WI38 (cell line): ENCODE data around the gene MACROD2.

Source experiments
- H3K4me3 ChIP-seq: 2 replicates; pipeline ENCODE4 v1.5.1; 2011; ENCODE audit warnings: low read depth, mild to moderate bottlenecking, control low read depth, low read length
- CTCF ChIP-seq: IDR thresholded peaks from 2 replicates; pipeline ENCODE4 v1.5.1; 2012; ENCODE audit warnings: low read depth, mild to moderate bottlenecking, control low read depth, low read length

The MACROD2 gene

DNA sequence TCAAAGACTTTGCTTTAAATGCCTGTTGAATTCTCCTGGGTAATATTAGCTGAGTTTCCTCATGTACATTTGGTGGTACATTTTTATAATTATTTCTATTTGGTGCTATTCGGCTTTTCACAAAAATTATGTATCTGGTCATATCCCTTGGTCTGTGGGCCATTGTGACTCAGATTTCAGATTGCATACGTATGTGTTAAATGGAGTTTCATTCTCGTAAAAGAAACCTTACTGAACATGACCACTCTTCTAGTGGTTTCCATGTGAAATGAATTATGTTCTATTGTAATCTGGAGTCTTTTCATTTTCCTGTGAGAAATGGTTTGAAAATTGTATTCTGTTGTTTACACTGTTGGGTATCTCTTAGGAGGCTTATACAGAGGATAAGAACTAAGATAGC, 728.3 kb downstream of the MACROD2 start:
- H3K4me3 ChIP-seq, result no peak overlapping the region
- TF ChIP-seq CTCF, result no peak

GRCh38 chr20:14724036-14724435, 728.7 kb downstream of the MACROD2 start:
- H3K4me3 ChIP-seq, result no peak overlapping the region
- no peak for TF ChIP-seq CTCF

GRCh38 chr20:14724468-14724867, 729.2 kb downstream of the MACROD2 start:
- TF ChIP-seq CTCF, result no peak

DNA sequence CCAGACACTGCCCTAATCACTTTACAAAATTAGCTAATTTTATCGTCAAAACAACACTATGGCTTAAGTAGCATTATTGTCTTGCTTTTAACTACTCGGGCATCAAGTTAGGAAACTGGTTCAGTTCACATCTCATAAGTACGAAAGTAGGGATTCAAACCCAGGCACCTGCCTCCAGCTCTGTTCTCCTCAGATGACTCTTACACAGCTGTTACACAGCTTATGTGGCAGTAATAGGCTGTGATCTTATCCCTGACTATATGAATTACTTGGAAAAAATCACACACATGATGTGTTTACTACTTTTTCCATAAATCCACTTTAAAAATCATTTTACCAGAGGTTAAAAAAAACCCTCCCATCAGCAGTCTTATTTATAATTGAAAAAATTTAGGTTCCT, 731.3 kb downstream of the MACROD2 start:
- TF ChIP-seq CTCF, result no peak
- no peak overlapping the region for H3K4me3 ChIP-seq

More at GRCh38 chr20:14724468-14724867, 729.2 kb downstream of the MACROD2 start:
- no peak overlapping the region for H3K4me3 ChIP-seq

GRCh38 chr20:14727485-14728150, 732.3 kb downstream of the MACROD2 start:
- no peak for TF ChIP-seq CTCF
- H3K4me3 ChIP-seq, result no peak overlapping the region

DNA sequence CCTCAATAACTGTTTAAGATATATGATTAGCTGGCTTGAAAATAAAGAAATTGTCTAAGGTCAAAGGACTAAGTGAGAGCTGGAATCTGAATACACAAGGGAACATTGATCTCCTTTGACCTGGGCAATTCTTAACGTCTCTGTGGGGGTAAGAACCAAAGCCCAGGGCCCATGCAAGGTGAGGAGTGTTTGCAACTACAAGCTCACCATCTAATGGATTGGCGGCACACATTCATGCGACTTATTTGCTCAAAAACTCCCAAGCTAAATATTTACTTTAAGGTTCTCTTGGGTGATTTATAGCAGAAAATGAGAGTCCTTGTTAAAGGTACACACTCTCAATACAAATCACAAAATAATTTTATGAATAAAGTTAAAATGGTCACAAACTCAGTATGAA, 734.1 kb downstream of the MACROD2 start:
- no peak for TF ChIP-seq CTCF
- H3K4me3 ChIP-seq, result no peak overlapping the region

GRCh38 chr20:14732343-14732742, 737.0 kb downstream of the MACROD2 start:
- no peak overlapping the region for H3K4me3 ChIP-seq
- TF ChIP-seq CTCF, result no peak
